Measurements from ENCODE around the gene FBXO9. TPM values are rescaled to one million over a fixed set of nuclear protein-coding genes. Genes with fewer than 3 reads are reported as not detected.

The FBXO9 gene
- polyA plus RNA-seq, 1 of the 3 experiments (the other 2 are of a cell fraction) = 61.9 TPM

DNA sequence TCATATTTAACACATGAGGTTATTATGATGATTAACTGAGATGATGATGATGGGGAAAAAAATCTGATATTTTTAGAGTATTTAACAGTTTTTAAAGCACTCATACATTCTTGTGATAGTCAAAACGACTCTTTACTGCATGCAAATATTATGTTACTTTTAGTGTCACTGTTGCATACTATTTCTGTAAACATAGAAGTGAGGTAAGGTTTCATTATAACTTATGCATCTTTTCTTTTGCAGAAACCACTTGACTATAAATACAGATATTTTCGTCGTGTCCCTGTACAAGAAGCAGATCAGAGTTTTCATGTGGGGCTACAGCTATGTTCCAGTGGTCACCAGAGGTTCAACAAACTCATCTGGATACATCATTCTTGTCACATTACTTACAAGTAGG lies 30.1 kb downstream of the FBXO9 start:
- H3F3A ChIP-seq (replicated peaks; ENCODE audit: insufficient read depth) = no peaks in the 10 kb centered on the region
- no peak overlapping the region for H3K9ac ChIP-seq
- no peak overlapping the region for H2AFZ ChIP-seq (ENCODE audit: low read depth)
- DNase-seq = no peak
- H3K9me2 ChIP-seq = no peaks in the 10 kb centered on the region
- H3K4me2 ChIP-seq = no peak overlapping the region
- no peaks in the 10 kb centered on the region for H3K9me3 ChIP-seq
- H3K27ac ChIP-seq (ENCODE audit: low read depth in 2 of 2, low read length in 1 of 2) = no peak overlapping the region
- no peaks in the 10 kb centered on the region for H4K20me1 ChIP-seq (ENCODE audit: insufficient read depth)
- no peaks in the 10 kb centered on the region for H3K27me3 ChIP-seq (ENCODE audit: insufficient read depth)
- H3K36me3 ChIP-seq (replicated peaks in 1 of 2; ENCODE audit: control insufficient read depth in 1 of 2, insufficient read depth in 2 of 2, low read length in 1 of 2) = peaks cover 72 to 79% of the 10 kb centered on the region in 2 experiments
- WGBS (ENCODE audit: low lambda C conversion rate) = 96% methylated on average over 3 of the region's 3 CpGs
- H3K4me3 ChIP-seq (ENCODE audit: low read depth in 2 of 2, low read length in 1 of 2) = no peak overlapping the region
- POLR2A ChIA-PET = no interaction called here
- CTCF ChIA-PET = interaction anchor here (1.1 to 1.4 kb wide), 2 partner anchors 17 to 100 kb away, joined by 3 read pairs; partner anchors contain the start of gene GSTA4
- H3K4me1 ChIP-seq (ENCODE audit: control insufficient read depth in 1 of 2, insufficient read depth in 2 of 2, low read depth in 1 of 2, low read length in 1 of 2) = no peaks in the 10 kb centered on the region
- TF ChIP-seq MXI1 (IDR thresholded peaks at IDR 0.05; ENCODE audit: low read depth, low read length) = no peak
- no peak for TF ChIP-seq TEAD4 (IDR thresholded peaks at IDR 0.05; ENCODE audit: borderline replicate concordance, insufficient read depth)
- TF ChIP-seq, protein P1, sequence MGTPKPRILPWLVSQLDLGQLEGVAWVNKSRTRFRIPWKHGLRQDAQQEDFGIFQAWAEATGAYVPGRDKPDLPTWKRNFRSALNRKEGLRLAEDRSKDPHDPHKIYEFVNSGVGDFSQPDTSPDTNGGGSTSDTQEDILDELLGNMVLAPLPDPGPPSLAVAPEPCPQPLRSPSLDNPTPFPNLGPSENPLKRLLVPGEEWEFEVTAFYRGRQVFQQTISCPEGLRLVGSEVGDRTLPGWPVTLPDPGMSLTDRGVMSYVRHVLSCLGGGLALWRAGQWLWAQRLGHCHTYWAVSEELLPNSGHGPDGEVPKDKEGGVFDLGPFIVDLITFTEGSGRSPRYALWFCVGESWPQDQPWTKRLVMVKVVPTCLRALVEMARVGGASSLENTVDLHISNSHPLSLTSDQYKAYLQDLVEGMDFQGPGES (IDR thresholded peaks at IDR 0.05; ENCODE audit: low read depth, low read length) = no peak
- TF ChIP-seq, protein P2, sequence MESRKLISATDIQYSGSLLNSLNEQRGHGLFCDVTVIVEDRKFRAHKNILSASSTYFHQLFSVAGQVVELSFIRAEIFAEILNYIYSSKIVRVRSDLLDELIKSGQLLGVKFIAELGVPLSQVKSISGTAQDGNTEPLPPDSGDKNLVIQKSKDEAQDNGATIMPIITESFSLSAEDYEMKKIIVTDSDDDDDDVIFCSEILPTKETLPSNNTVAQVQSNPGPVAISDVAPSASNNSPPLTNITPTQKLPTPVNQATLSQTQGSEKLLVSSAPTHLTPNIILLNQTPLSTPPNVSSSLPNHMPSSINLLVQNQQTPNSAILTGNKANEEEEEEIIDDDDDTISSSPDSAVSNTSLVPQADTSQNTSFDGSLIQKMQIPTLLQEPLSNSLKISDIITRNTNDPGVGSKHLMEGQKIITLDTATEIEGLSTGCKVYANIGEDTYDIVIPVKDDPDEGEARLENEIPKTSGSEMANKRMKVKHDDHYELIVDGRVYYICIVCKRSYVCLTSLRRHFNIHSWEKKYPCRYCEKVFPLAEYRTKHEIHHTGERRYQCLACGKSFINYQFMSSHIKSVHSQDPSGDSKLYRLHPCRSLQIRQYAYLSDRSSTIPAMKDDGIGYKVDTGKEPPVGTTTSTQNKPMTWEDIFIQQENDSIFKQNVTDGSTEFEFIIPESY (IDR thresholded peaks at IDR 0.05; ENCODE audit: borderline replicate concordance, low read depth) = no peak
- TF ChIP-seq SMC3 (IDR thresholded peaks at IDR 0.05; ENCODE audit: low read depth, low read length) = no peak
- TF ChIP-seq RCOR1 (IDR thresholded peaks at IDR 0.05; ENCODE audit: low read length) = no peak
- no peak for TF ChIP-seq FOSL2 (IDR thresholded peaks at IDR 0.05; ENCODE audit: borderline replicate concordance, low read depth)
- TF ChIP-seq, protein P3, sequence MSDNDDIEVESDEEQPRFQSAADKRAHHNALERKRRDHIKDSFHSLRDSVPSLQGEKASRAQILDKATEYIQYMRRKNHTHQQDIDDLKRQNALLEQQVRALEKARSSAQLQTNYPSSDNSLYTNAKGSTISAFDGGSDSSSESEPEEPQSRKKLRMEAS (IDR thresholded peaks at IDR 0.05; ENCODE audit: low read depth) = no peak
- TF ChIP-seq, protein P4, sequence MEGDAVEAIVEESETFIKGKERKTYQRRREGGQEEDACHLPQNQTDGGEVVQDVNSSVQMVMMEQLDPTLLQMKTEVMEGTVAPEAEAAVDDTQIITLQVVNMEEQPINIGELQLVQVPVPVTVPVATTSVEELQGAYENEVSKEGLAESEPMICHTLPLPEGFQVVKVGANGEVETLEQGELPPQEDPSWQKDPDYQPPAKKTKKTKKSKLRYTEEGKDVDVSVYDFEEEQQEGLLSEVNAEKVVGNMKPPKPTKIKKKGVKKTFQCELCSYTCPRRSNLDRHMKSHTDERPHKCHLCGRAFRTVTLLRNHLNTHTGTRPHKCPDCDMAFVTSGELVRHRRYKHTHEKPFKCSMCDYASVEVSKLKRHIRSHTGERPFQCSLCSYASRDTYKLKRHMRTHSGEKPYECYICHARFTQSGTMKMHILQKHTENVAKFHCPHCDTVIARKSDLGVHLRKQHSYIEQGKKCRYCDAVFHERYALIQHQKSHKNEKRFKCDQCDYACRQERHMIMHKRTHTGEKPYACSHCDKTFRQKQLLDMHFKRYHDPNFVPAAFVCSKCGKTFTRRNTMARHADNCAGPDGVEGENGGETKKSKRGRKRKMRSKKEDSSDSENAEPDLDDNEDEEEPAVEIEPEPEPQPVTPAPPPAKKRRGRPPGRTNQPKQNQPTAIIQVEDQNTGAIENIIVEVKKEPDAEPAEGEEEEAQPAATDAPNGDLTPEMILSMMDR (IDR thresholded peaks at IDR 0.05) = no peak
- no peak for TF ChIP-seq FOXM1 (IDR thresholded peaks at IDR 0.05; ENCODE audit: low read depth)
- no peak for TF ChIP-seq MEF2A (IDR thresholded peaks at IDR 0.05; ENCODE audit: borderline replicate concordance, low read depth)
- no peak for TF ChIP-seq POLR2AphosphoS5 (IDR thresholded peaks at IDR 0.05; ENCODE audit: low read depth, low read length)
- no peak for TF ChIP-seq GATA2 (CRISPR knock-in tag; IDR thresholded peaks at IDR 0.05)
- TF ChIP-seq JUND (IDR thresholded peaks at IDR 0.05) = no peak
- no peaks in the 10 kb centered on the region for H3K79me2 ChIP-seq (ENCODE audit: insufficient read depth)

Measured in SK-N-SH (cell line).